Inflammatory macrophage treated with lipopolysaccharide for 4 hours (primary cell): ENCODE results near the gene RERE.
"Not testable (repeated sequence)": the region's sequence is repeated elsewhere in the genome, so short reads cannot be mapped to it uniquely, and the experiment has no call there.

Experiments
- DNase-seq: peaks from one replicate; pipeline ENCODE4 v3.0.0-alpha.2; 2020

The RERE gene

DNA sequence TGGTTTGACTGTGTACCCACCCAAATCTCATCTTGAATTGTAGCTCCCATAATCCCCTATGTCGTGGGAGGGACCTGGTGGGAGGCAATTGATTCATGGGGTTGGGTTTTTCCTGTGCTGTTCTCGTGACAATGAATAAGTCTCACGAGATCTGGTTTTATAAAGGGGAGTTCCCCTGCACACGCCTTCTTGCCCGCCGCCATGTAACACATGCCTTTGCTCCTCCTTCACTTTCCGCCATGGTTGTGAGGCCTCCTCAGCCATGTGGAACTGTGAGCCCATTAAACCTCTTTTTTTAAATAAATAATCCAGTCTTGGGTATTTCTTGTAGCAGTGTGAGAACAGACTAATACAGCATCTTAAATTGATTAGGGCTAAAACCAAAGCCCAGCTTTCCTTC lies 22.6 kb upstream of the RERE start:
- no peak for DNase-seq

DNA sequence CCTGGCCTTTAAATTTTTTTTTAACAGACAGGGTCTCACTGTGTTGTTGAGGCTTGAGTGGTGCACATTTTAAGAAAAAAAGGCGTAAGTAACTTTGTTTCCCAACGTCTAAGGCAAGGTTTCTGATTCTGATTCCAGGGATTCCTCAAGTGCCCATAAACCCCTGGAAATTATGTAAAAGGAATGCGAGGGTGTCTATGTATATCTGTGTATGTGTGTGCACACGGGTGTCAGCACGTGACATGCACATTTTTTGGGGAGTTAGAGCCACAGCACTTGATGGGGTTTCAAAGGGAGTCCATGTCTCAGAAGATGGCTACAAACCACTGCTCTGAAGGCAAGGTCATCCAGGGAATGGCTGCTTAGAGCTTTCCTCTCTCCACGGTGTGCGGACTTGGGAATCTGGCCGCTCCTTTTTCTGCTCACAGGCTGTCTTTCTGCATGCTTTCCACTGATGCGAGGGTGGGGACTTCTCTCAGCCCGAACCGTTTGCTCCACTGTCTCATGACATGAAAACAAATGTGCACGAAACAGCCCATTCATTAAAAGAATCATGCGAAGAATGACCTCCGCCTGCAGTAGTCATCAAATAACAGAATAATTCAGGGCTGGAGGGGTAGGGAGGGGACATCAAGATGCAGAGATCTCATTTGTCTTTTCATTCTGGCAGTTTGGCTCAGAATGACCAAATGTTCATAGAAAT lies 18.7 kb upstream of the RERE start:
- no peak for DNase-seq

DNA sequence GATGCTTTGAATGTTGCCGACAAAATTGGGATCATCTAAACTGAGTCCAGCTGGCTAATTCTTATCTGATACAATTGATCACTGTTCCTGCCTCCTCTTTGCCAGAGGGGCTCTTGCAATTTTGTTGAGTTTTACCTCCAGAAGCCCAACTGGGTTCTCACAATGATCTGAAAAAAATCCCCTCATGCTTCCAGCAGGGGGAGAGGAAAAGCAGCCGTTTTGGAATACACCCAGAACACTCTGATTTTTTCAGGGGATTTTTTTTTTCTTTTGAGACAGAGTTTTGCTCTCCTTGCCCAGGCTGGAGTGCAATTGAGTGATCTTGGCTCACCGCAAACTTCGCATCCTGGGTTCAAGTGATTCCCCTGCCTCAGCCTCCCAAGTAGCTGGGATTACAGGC lies 13.9 kb upstream of the RERE start:
- no peak for DNase-seq

DNA sequence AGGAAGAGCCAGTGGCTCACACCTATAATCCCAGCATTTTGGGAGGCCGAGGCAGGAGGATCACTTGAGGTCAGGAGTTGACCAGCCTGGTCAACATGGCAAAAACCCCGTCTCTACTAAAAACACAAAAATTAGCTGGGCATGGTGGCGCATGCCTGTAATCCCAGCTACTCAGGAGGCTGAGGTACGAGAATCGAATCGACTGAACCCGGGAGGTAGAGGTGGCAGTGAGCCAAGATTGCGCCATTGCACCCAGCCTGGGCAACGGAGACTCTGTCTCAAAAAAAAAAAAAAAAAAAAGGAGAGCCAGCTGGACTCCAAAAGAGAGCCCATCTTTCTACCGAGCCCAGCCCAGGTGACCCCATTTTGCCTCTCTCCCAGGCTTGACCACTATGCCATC lies 13.3 kb upstream of the RERE start:
- DNase-seq: not testable (repeated sequence)

DNA sequence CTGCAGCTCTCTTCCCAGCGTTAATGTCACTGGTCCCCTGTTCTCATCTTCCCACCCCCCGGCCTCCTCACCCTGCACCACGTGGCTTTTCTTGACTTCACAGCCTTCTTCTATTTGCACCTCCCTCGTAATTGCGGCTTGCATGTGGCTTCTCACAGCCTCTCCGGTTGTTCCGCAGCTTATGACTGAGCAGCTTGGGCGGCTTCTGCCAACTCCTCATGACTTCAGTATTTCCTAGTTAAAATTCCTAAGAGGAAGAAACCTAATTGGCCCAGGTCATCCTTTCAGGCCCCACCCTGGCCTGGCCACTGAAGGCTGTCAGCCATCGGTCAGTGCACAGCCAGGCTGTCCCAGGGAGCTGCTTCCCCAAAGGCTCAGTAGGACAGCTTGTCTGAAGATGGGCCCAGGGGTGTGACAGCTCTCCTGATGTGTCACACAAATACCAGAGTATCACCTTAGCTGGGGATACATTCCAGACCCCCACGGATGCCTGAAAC lies 8.6 kb upstream of the RERE start:
- no peak for DNase-seq

DNA sequence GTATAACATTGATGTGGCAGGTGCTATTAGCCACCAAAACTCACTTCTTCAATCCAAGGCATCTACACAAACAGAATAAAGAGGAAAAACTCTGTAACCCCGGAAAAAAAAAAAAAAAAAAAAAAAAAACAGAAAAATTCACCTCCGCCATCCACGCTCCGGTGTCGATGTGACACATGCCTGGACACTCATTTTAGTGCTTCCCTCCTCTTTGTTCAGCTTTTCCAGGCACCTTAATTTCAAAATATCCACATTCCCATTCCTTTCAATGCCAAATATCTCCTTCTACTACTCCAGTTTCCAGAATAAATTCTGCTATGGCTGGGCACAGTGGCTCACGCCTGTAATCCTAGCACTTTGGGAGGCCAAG lies 5.8 kb upstream of the RERE start:
- DNase-seq: no peak

DNA sequence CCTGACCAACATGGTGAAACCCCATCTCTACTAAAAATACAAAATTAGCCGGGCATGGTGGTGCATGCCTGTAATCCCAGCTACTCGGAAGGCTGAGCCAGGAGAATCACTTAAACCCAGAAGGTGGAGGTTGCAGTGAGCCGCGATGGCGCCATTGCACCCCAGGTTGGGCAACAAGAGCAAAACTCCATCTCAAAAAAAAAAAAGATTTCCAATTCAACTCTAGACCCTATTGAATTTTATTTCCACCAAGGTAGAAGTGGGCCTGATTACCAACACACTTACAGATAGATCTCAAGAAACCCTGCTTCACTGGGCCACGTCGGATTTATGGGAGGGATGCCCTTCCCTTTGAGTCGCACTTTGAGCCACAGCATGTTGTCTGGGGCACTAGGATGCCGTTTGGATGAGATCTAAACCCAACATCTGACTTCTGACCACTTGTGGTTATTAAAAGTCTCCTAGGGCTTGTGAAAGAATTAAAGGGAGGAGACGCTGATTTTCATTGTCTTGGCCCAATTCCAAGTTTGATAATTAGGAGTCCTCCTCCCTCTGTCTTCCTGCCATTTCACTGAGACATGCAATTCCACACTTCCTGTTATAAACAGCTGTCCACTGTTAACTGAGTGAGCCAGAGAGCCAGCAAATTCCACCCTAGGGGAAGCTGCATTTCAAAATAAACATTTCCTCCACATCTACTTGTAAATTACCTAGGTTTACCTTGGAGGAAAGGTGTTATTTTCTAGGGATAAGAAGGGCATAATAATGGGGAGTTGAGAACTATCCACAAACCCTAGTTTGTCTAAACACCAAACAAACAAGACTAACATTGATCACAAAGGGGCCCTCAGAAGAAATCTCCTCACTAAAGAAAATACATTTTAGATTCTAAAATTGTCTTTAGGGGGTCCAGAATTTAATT lies 5.2 kb upstream of the RERE start:
- peak; percentile 51 for DNase-seq

- no peak for DNase-seq
These were observed 3.6 kb upstream of the RERE start for GRCh38 chr1:8821084-8821483.

GRCh38 chr1:8818789-8819188 lies 1.3 kb upstream of the RERE start:
- DNase-seq: not testable (repeated sequence)

DNA sequence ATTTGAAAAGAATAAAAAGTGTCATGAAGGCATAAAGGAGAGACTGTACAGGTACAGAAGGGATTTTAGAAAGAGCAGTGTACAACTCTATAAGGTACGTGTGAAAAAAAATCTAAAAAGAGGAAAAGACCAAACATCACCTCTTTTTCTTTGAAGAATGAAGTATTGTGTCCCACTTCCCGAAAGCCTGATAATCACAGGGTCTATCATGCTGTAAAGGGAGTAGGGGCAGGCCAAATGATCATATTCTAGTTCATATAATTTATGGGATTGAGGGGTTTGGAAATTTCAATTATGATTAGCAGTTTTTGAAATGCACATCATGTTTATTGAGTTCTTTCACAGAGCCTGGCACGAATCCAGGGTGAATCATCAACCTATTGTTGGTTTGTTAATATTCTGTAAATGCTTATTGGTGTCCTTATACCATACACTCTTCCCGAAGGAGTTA lies 910 bp upstream of the RERE start:
- DNase-seq: peak; percentile 39

DNA sequence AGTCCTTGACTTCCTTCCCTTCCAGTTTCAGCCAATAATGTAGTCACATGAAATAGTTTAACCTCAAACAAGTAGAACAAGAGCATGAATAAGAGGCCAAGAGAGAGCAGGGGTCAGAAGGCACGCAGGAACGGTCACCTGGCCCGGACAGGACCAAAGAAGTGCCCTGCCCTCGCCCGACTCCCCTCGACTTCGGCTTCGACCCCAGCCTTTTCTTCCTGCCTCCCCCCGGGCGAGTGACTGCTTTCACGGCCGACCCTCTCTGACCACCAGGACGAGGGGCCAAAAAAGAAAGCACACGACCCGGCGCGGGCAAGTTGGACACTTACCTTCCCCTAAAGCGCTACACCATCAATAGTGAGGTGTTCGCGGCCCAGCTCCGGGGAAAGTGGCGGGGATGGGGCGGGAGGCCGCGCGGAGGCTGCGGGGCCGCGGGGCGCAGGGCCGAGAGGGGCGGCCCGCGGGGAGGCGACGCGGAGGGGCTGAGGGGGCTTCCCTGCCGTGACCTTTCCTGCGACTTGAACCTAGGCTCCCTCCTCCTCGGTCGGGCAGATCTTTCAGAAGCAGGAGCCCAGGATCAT lies 519 bp downstream of the RERE start:
- DNase-seq: peak; percentile 17

DNA sequence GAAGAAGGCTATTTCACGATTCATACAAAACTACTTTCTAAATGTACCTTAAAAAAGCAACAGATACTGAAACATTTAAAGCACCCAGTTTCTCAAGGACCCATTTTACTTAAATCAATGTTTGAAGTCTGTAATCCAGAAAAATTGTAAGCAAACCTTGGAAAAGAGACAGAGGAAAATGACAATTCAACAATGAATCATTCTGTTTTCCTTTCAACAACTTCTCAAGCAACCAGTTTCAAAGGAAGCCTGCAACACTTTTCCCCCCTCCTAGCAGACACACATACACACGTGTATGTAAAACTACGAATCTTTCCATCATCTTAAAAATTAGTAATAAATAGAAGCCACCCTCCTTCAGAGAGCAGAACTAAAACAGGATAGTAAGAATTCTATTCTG lies 1.2 kb downstream of the RERE start:
- no peak for DNase-seq

DNA sequence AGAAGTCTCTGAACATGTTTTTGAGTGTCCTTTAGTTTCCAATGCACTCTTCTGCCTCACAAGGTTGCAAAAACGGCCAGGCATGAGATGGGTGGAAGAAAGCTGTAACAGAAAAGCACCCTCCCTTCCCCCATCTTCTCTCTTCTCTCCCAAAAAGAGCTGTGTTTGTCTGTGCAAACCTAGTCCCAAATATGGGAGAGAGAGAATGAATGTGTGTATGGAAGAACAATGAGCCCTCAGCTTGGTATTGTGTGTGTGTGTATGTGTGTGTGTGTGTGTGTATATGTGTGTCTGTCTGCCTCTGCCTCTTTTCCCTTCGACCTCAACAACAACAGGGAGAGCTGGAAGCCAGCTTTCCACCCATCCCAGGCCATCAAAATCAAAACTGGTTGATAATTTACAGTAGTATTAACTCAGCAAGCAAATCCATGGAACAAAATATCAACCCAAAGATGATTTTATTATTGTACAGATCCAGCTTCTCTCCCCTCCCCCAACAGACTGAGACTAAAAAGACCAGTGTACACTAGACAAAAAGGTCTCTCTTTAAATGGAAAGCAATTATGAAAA lies 1.8 kb downstream of the RERE start:
- no peak for DNase-seq

GRCh38 chr1:8814865-8815264 lies 2.6 kb downstream of the RERE start:
- DNase-seq: no peak

GRCh38 chr1:8813991-8814390 lies 3.4 kb downstream of the RERE start:
- no peak for DNase-seq

- DNase-seq: no peak
These were observed 4.2 kb downstream of the RERE start for GRCh38 chr1:8813016-8813763.

- DNase-seq: no peak
These were observed 5.4 kb downstream of the RERE start for GRCh38 chr1:8812081-8812480.

GRCh38 chr1:8810987-8811386 lies 6.5 kb downstream of the RERE start:
- DNase-seq: no peak

DNA sequence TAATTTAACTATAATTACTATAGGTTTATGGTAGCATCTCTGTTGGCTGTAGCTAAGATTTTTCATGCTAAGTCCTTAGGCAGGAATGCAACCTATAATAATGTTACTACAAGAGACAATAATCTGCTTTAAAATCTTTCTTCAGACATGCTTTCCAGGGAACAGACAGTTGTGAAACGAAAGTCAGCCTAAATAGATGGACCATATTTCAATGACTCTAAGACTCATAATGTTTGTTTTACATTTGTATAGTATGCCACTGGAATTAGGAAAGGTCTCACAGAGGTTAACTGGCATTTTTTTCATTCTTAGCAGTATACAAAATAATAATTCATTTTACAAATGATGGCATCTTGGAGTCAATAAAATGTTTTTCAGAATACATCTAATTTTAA lies 8.1 kb downstream of the RERE start:
- DNase-seq: no peak

DNA sequence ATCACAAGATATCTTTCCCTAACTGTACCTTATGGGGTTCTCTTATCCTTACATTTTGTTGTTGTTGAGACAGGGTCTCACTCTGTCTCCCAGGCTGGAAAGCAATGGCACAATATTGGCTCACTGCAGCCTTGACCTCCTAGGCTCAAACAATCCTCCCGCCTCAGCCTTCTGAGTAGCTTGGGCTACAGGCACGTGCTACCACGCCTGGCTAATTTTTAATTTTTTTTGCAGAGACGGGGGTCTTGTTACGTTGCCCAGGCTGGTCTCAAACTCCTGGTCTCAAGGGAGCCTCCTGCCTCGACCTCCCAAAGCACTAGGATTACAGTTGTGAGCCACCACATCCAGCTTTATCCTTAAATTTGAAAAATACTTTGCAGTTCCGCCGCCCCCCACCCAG lies 10.4 kb downstream of the RERE start:
- DNase-seq: no peak

- no peak for DNase-seq
These were observed 17.0 kb downstream of the RERE start for GRCh38 chr1:8800416-8800815.

DNA sequence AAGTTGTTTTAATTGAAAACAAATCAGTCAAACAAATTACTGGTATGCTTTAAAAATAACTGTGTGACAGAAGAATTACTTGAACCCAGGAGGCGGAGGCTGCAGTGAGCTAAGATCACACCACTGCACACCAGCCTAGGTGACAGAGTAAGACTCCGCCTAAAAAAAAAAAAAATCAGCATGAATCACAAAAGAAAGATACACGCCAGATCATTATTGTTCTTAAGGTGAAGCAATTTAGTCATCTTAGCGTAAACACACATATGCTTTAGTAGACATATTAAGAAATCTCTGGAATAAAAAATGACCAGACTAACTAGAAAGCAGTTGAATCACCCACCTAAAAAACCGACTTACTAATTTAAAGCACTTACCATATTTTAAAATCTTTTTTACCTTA lies 20.2 kb downstream of the RERE start:
- DNase-seq: no peak

DNA sequence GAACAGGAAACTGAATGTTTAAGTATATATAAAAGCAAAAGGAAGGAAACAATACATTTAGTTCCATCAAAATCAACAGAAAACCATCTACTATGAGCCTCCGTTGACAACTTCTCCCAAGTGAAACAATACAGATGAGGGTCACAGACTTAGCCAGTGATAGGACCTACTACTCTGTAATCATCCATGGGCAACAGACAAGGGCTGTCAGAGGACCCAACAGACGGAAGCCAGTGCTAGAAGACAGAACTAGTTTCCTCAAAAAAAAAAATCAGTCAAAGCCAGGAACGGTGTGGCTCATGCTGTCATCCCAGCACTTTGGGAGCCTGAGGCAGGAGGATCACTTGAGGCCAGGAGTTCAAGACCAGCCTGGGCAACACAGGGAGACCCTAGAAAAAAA lies 20.6 kb downstream of the RERE start:
- DNase-seq: no peak
